ENCODE results near the gene C17orf114.

The C17orf114 gene

GRCh38 chr17:4766201-4766600, 35.9 kb downstream of the C17orf114 start:
- H3K4me3 ChIP-seq: no peak overlapping the region
- H3K36me3 ChIP-seq: no peaks in the 10 kb centered on the region
- TF ChIP-seq CTCF (IDR thresholded peaks at IDR 0.05): no peak
- no peaks in the 10 kb centered on the region for H3K4me1 ChIP-seq
- H3K9me3 ChIP-seq: no peaks in the 10 kb centered on the region
- no peak overlapping the region for H3K27ac ChIP-seq
- intact Hi-C loops (cut with DNase I; ENCODE audit: low total_unique reads): no loop called here
- DNase-seq: no peak
- peaks cover 0 to 7% of the 10 kb centered on the region in 2 donors for H3K27me3 ChIP-seq

GRCh38 chr17:4764595-4764994, 37.5 kb downstream of the C17orf114 start:
- no peak for DNase-seq
- no peaks in the 10 kb centered on the region for H3K4me1 ChIP-seq
- TF ChIP-seq CTCF (IDR thresholded peaks at IDR 0.05): no peak
- no peak overlapping the region for H3K4me3 ChIP-seq
- intact Hi-C loops (cut with DNase I; ENCODE audit: low total_unique reads): no loop called here
- peaks cover 0 to 10% of the 10 kb centered on the region in 2 donors for H3K27me3 ChIP-seq
- H3K36me3 ChIP-seq: no peaks in the 10 kb centered on the region
- H3K27ac ChIP-seq: no peak overlapping the region
- H3K9me3 ChIP-seq: no peaks in the 10 kb centered on the region

- Histone ChIP-seq H3K4me1 (no peaks in the 10 kb centered on the region), H3K36me3 (no peaks in the 10 kb centered on the region), H3K9me3 (no peaks in the 10 kb centered on the region), H3K27me3 (peaks cover 0 to 25% of the 10 kb centered on the region in 2 donors), H3K4me3 (no peak overlapping the region), H3K27ac (no peak overlapping the region)
- no peak for DNase-seq
- intact Hi-C loops (cut with DNase I; ENCODE audit: low total_unique reads): no loop called here
- TF ChIP-seq CTCF (IDR thresholded peaks at IDR 0.05): no peak
Measured at GRCh38 chr17:4759776-4760236, 42.3 kb downstream of the C17orf114 start.

- no peak overlapping the region for H3K4me3 ChIP-seq
- H3K9me3 ChIP-seq: no peaks in the 10 kb centered on the region
- no peaks in the 10 kb centered on the region for H3K4me1 ChIP-seq
- no peaks in the 10 kb centered on the region for H3K36me3 ChIP-seq
- no peak for DNase-seq
- H3K27me3 ChIP-seq: peaks cover 3 to 56% of the 10 kb centered on the region in 2 donors
- TF ChIP-seq CTCF (IDR thresholded peaks at IDR 0.05): no peak
- H3K27ac ChIP-seq: no peak overlapping the region
- intact Hi-C loops (cut with DNase I; ENCODE audit: low total_unique reads): no loop called here
Measured at GRCh38 chr17:4753392-4753791, 48.7 kb downstream of the C17orf114 start.

- no peaks in the 10 kb centered on the region for H3K4me1 ChIP-seq
- peaks cover 3 to 51% of the 10 kb centered on the region in 2 donors for H3K27me3 ChIP-seq
- intact Hi-C loops (cut with DNase I; ENCODE audit: low total_unique reads): no loop called here
Measured at GRCh38 chr17:4751932-4752331, 50.2 kb downstream of the C17orf114 start.

More at GRCh38 chr17:4751932-4752331, 50.2 kb downstream of the C17orf114 start:
- no peak overlapping the region for H3K27ac ChIP-seq
- no peaks in the 10 kb centered on the region for H3K36me3 ChIP-seq
- no peak overlapping the region for H3K4me3 ChIP-seq
- no peaks in the 10 kb centered on the region for H3K9me3 ChIP-seq
- no peak for DNase-seq
- no peak for TF ChIP-seq CTCF (IDR thresholded peaks at IDR 0.05)

All from tibial artery (tissue), 4 donors.